ENCODE data around the gene SCN8A. TPM values are rescaled to one million over a fixed set of nuclear protein-coding genes. Genes with fewer than 3 reads are reported as not detected.

SCN8A gene
- total and polyA plus RNA-seq, 2 experiments from 2014 or later = 1.1 to 2.6 TPM

- Histone ChIP-seq H3K4me2 (peak overlapping the region; percentile 98), H3K9me2 (replicated peaks; ENCODE audit: insufficient read depth) (no peaks in the 10 kb centered on the region), H3K4me1 (ENCODE audit: insufficient read depth) (peaks cover 6% of the 10 kb centered on the region), H3K36me3 (replicated peaks; ENCODE audit: insufficient read depth, low read depth) (no peaks in the 10 kb centered on the region), H2AFZ (no peak overlapping the region), H3K9me3 (ENCODE audit: low read depth) (no peaks in the 10 kb centered on the region), H3K4me3 (no peak overlapping the region), H3K27me3 (peaks cover 9% of the 10 kb centered on the region), H4K20me1 (ENCODE audit: insufficient read depth, poor library complexity, severe bottlenecking) (no peaks in the 10 kb centered on the region), H3K79me2 (no peaks in the 10 kb centered on the region), H3K27ac (no peak overlapping the region)
- 12% methylated on average over 10 of the region's 11 CpGs for WGBS (ENCODE audit: low lambda C conversion rate, missing lambda C conversion rate)
- peak; percentile 7 for DNase-seq (ENCODE audit: low spot score)
- TF ChIP-seq EZH2 (IDR thresholded peaks at IDR 0.05; ENCODE audit: borderline replicate concordance) (no peak), EZH2phosphoT487 (IDR thresholded peaks at IDR 0.05; ENCODE audit: low read depth, severe bottlenecking, unreplicated experiment) (no peak), CTCF (IDR thresholded peaks at IDR 0.05; ENCODE audit: poor library complexity) (no peak)
These were observed 1.1 kb downstream of the SCN8A start for GRCh38 chr12:51592034-51592705.

- WGBS (ENCODE audit: low lambda C conversion rate, missing lambda C conversion rate) = 76% methylated on average over 2 of the region's 2 CpGs
- no peaks in the 10 kb centered on the region for H3K36me3 ChIP-seq (replicated peaks; ENCODE audit: insufficient read depth, low read depth)
- no peak overlapping the region for H2AFZ ChIP-seq
- H3K4me3 ChIP-seq = no peak overlapping the region
- H4K20me1 ChIP-seq (ENCODE audit: insufficient read depth, poor library complexity, severe bottlenecking) = no peaks in the 10 kb centered on the region
- no peak for DNase-seq (ENCODE audit: low spot score)
- no peaks in the 10 kb centered on the region for H3K9me3 ChIP-seq (ENCODE audit: low read depth)
- H3K4me2 ChIP-seq = no peak overlapping the region
- no peak for TF ChIP-seq EZH2phosphoT487 (IDR thresholded peaks at IDR 0.05; ENCODE audit: low read depth, severe bottlenecking, unreplicated experiment)
- no peak for TF ChIP-seq EZH2 (IDR thresholded peaks at IDR 0.05; ENCODE audit: borderline replicate concordance)
- no peak for TF ChIP-seq CTCF (IDR thresholded peaks at IDR 0.05; ENCODE audit: poor library complexity)
- H3K27me3 ChIP-seq = peaks cover 9% of the 10 kb centered on the region
- H3K9me2 ChIP-seq (replicated peaks; ENCODE audit: insufficient read depth) = no peaks in the 10 kb centered on the region
- H3K27ac ChIP-seq = no peak overlapping the region
- H3K4me1 ChIP-seq (ENCODE audit: insufficient read depth) = peaks cover 6% of the 10 kb centered on the region
- no peaks in the 10 kb centered on the region for H3K79me2 ChIP-seq
These were observed 2.0 kb downstream of the SCN8A start for GRCh38 chr12:51593021-51593420.

DNA sequence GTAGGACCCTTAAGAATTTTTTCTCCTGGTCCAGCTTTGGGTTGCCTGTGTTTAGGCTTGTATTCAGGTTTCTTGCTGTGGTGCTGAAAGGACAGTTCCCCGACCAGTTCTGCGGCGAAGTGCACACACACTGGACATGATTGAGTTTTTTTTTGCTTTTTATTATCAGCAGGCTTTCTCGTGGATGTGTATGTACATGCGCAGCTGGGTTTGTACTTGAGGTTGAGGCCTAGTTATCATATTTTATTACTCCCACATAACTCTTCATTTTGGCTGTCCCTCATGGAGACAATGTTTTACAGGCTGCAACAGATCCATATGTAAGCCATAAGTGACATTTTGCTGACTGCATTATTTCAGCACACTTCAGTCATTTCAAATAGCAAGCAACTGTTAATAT is 2.5 kb downstream of the SCN8A start:
- H3K79me2 ChIP-seq = no peaks in the 10 kb centered on the region
- peaks cover 9% of the 10 kb centered on the region for H3K27me3 ChIP-seq

More for the DNA sequence above, 2.5 kb downstream of the SCN8A start:
- TF ChIP-seq EZH2 (IDR thresholded peaks at IDR 0.05; ENCODE audit: borderline replicate concordance) = no peak
- TF ChIP-seq EZH2phosphoT487 (IDR thresholded peaks at IDR 0.05; ENCODE audit: low read depth, severe bottlenecking, unreplicated experiment) = no peak
- no peak for TF ChIP-seq CTCF (IDR thresholded peaks at IDR 0.05; ENCODE audit: poor library complexity)
- Histone ChIP-seq H3K9me3 (ENCODE audit: low read depth) (no peaks in the 10 kb centered on the region), H2AFZ (no peak overlapping the region), H3K9me2 (replicated peaks; ENCODE audit: insufficient read depth) (no peaks in the 10 kb centered on the region), H3K4me3 (no peak overlapping the region), H3K36me3 (replicated peaks; ENCODE audit: insufficient read depth, low read depth) (no peaks in the 10 kb centered on the region), H3K27ac (no peak overlapping the region), H3K4me1 (ENCODE audit: insufficient read depth) (peaks cover 6% of the 10 kb centered on the region), H4K20me1 (ENCODE audit: insufficient read depth, poor library complexity, severe bottlenecking) (no peaks in the 10 kb centered on the region), H3K4me2 (no peak overlapping the region)
- WGBS (ENCODE audit: low lambda C conversion rate, missing lambda C conversion rate) = 14% methylated on average over 5 of the region's 5 CpGs
- DNase-seq (ENCODE audit: low spot score) = peak; percentile 74
